ENCODE measurements around the gene FCHSD2. TPM values are rescaled to one million over a fixed set of nuclear protein-coding genes. Genes with fewer than 3 reads are reported as not detected.
A peak's percentile ranks its signal among the peaks of the same experiment; 100 is the strongest.

FCHSD2 gene
- total and polyA plus RNA-seq, 2 of the 13 experiments (the other 11 are each of a cell fraction or from before 2014, with no cell fraction given) = 20.5 to 24.8 TPM

GRCh38 chr11:72940417-72940816 lies 201.7 kb downstream of the FCHSD2 start:
- in situ Hi-C loops (cut with HindIII; ENCODE audit: extremely low pct_ligation_motif_present, low pct_unique_long_range_greater_than_20kb) = no loop called here
- POLR2A ChIA-PET = no interaction called here

GRCh38 chr11:72939031-72939430 lies 203.1 kb downstream of the FCHSD2 start:
- POLR2A ChIA-PET = no interaction called here
- no peak for ATAC-seq
- TF ChIP-seq ZNF597 (CRISPR knock-in tag; IDR thresholded peaks at IDR 0.05) = no peak
- TF ChIP-seq AFF4 (CRISPR knock-in tag; IDR thresholded peaks at IDR 0.05) = no peak
- no peak for TF ChIP-seq HNRNPH1 (optimal IDR thresholded peaks at IDR 0.05; ENCODE audit: low read depth, low read length)
- TF ChIP-seq ZNF670 (CRISPR knock-in tag; IDR thresholded peaks at IDR 0.05; ENCODE audit: borderline replicate concordance) = no peak
- TF ChIP-seq USF2 (IDR thresholded peaks at IDR 0.05; ENCODE audit: low read depth, low read length) = no peak
- TF ChIP-seq USF2 (CRISPR knock-in tag; IDR thresholded peaks at IDR 0.05; ENCODE audit: borderline replicate concordance) = no peak
- no peak for TF ChIP-seq PHF20 (CRISPR knock-in tag; IDR thresholded peaks at IDR 0.05)
- TF ChIP-seq TCF7L2 (IDR thresholded peaks at IDR 0.05; ENCODE audit: low read depth, low read length) = no peak
- TF ChIP-seq ELK4 (CRISPR knock-in tag; IDR thresholded peaks at IDR 0.05; ENCODE audit: borderline replicate concordance) = no peak
- TF ChIP-seq ARNTL (CRISPR knock-in tag; IDR thresholded peaks at IDR 0.05) = no peak

More at GRCh38 chr11:72940417-72940816, 201.7 kb downstream of the FCHSD2 start:
- Histone ChIP-seq H3K27ac (ENCODE audit: extremely low read length, insufficient read depth, low read length) (no peak overlapping the region), H3K4me2 (ENCODE audit: low read depth, low read length) (no peak overlapping the region), H3K36me3 (replicated peaks in 1 of 2; ENCODE audit: control insufficient read depth in 1 of 2, insufficient read depth in 2 of 2, low read length in 2 of 2) (peaks cover 2 to 26% of the 10 kb centered on the region in 2 experiments), H3K4me3 (replicated peaks in 1 of 3; ENCODE audit: insufficient read depth in 1 of 3, low read depth in 2 of 3, low read length in 3 of 3) (no peak overlapping the region), H2AFZ (ENCODE audit: low read length) (no peak overlapping the region), H4K20me1 (ENCODE audit: insufficient read depth, low read length) (no peaks in the 10 kb centered on the region), H3K9me3 (ENCODE audit: low read length) (no peaks in the 10 kb centered on the region), H3K27me3 (ENCODE audit: control insufficient read depth in 1 of 2, insufficient read depth in 2 of 2, low read length in 2 of 2) (no peaks in the 10 kb centered on the region), H3K79me2 (ENCODE audit: insufficient read depth, low read length) (no peaks in the 10 kb centered on the region), H3K4me1 (ENCODE audit: insufficient read depth, low read length) (no peaks in the 10 kb centered on the region), H3K9ac (ENCODE audit: insufficient read depth, low read depth, low read length) (no peak overlapping the region)
- WGBS (ENCODE audit: low lambda C conversion rate) = 97% methylated on average over 9 of the region's 9 CpGs
- ATAC-seq (no peak), FAIRE-seq (no peak), DNase-seq (ENCODE audit: low spot score) (no peak)
- CTCF ChIA-PET (ENCODE audit: low intra/inter-chr PET ratio, low total read pairs) = no interaction called here
- BruUV-seq (replicated peaks) = no TSS peak
- intact Hi-C loops (cut with micrococcal nuclease; ENCODE audit: unreplicated experiment) = no loop called here
- TF ChIP-seq RBM22 (optimal IDR thresholded peaks at IDR 0.05; ENCODE audit: low read length) = peak; percentile 41
- no peak for TF ChIP-seq HNRNPL (IDR thresholded peaks at IDR 0.05; ENCODE audit: low read depth, low read length)

More at GRCh38 chr11:72939031-72939430, 203.1 kb downstream of the FCHSD2 start:
- H3K79me2 ChIP-seq (ENCODE audit: insufficient read depth, low read length) = no peaks in the 10 kb centered on the region
- H3K4me2 ChIP-seq (ENCODE audit: low read depth, low read length) = no peak overlapping the region
- no peaks in the 10 kb centered on the region for H3K4me1 ChIP-seq (ENCODE audit: insufficient read depth, low read length)
- in situ Hi-C loops (cut with HindIII; ENCODE audit: extremely low pct_ligation_motif_present, low pct_unique_long_range_greater_than_20kb) (no loop called here), intact Hi-C loops (cut with micrococcal nuclease; ENCODE audit: unreplicated experiment) (no loop called here)
- H3K9me3 ChIP-seq (ENCODE audit: low read length) = no peaks in the 10 kb centered on the region
- BruUV-seq (replicated peaks) = no TSS peak
- DNase-seq (ENCODE audit: low spot score) (no peak), FAIRE-seq (no peak)
- no peak overlapping the region for H3K9ac ChIP-seq (ENCODE audit: insufficient read depth, low read depth, low read length)
- CTCF ChIA-PET (ENCODE audit: low intra/inter-chr PET ratio, low total read pairs) = no interaction called here
- no peak overlapping the region for H3K27ac ChIP-seq (ENCODE audit: extremely low read length, insufficient read depth, low read length)
- no peaks in the 10 kb centered on the region for H3K27me3 ChIP-seq (ENCODE audit: control insufficient read depth in 1 of 2, insufficient read depth in 2 of 2, low read length in 2 of 2)
- H4K20me1 ChIP-seq (ENCODE audit: insufficient read depth, low read length) = no peaks in the 10 kb centered on the region
- 98% methylated on average over 2 of the region's 2 CpGs for WGBS (ENCODE audit: low lambda C conversion rate)
- no peak overlapping the region for H2AFZ ChIP-seq (ENCODE audit: low read length)
- H3K36me3 ChIP-seq (replicated peaks in 1 of 2; ENCODE audit: control insufficient read depth in 1 of 2, insufficient read depth in 2 of 2, low read length in 2 of 2) = peaks cover 3 to 26% of the 10 kb centered on the region in 2 experiments
- H3K4me3 ChIP-seq (replicated peaks in 1 of 3; ENCODE audit: insufficient read depth in 1 of 3, low read depth in 2 of 3, low read length in 3 of 3) = no peak overlapping the region
